Mesendoderm (in vitro differentiated cells): ENCODE results near the gene ZDHHC9.

Experiments
- DNase-seq: peaks from one replicate; pipeline ENCODE4 v3.0.0; 2013
- H2AK5ac ChIP-seq: 2 replicates; pipeline ENCODE4 v1.6.1; 2013; ENCODE audit warnings: low read length, inconsistent platforms
- H2BK120ac ChIP-seq: 2 replicates; pipeline ENCODE4 v1.6.1; 2013; ENCODE audit warnings: low read depth, mild to moderate bottlenecking, low read length, moderate library complexity, mixed read lengths
- H2BK15ac ChIP-seq: replicated peaks from 2 replicates; pipeline ENCODE4 v1.6.1; 2013; ENCODE audit warnings: low read depth, mild to moderate bottlenecking, moderate library complexity
- H2BK5ac ChIP-seq: 2 replicates; pipeline ENCODE4 v1.6.1; 2013; ENCODE audit warnings: low read length, inconsistent platforms
- H3K18ac ChIP-seq: 2 replicates; pipeline ENCODE4 v1.6.1; 2013; ENCODE audit warnings: mild to moderate bottlenecking, low read length, mixed read lengths
- H3K23ac ChIP-seq: one replicate; pipeline ENCODE4 v1.6.1; 2013; ENCODE audit warnings: low read length
- H3K27ac ChIP-seq: 2 replicates; pipeline ENCODE4 v1.5.1; 2013; ENCODE audit warnings: low read depth, mild to moderate bottlenecking, inconsistent platforms, low read length, moderate library complexity
- H3K27me3 ChIP-seq: 2 replicates; pipeline ENCODE4 v1.6.1; 2013; ENCODE audit warnings: low read length, control low read depth, mild to moderate bottlenecking, inconsistent platforms; ENCODE audit not compliant: insufficient read depth, poor library complexity
- H3K36me3 ChIP-seq: 2 replicates; pipeline ENCODE4 v1.6.1; 2013; ENCODE audit warnings: low read length, inconsistent platforms; ENCODE audit not compliant: control insufficient read depth, insufficient read depth
- H3K4ac ChIP-seq: one replicate; pipeline ENCODE4 v1.6.1; 2013; ENCODE audit warnings: low read depth, mild to moderate bottlenecking, low read length, moderate library complexity
- H3K4me1 ChIP-seq: 2 replicates; pipeline ENCODE4 v1.6.1; 2013; ENCODE audit warnings: low read depth, low read length, inconsistent platforms; ENCODE audit not compliant: control insufficient read depth
- H3K4me2 ChIP-seq: 2 replicates; pipeline ENCODE4 v1.6.1; 2013; ENCODE audit warnings: low read length
- H3K4me3 ChIP-seq: 2 replicates; pipeline ENCODE4 v1.5.1; 2013; ENCODE audit warnings: mild to moderate bottlenecking, low read length
- H3K56ac ChIP-seq: one replicate; pipeline ENCODE4 v1.6.1; 2013; ENCODE audit warnings: low read length
- H3K79me1 ChIP-seq: 2 replicates; pipeline ENCODE4 v1.6.1; 2013; ENCODE audit warnings: low read length, inconsistent platforms
- H3K79me2 ChIP-seq: 2 replicates; pipeline ENCODE4 v1.6.1; 2013; ENCODE audit warnings: mild to moderate bottlenecking, low read length; ENCODE audit not compliant: control insufficient read depth, insufficient read depth
- H3K9ac ChIP-seq: 2 replicates; pipeline ENCODE4 v1.6.1; 2013; ENCODE audit warnings: low read length, inconsistent platforms
- H4K5ac ChIP-seq: one replicate; pipeline ENCODE4 v1.6.1; 2013; ENCODE audit warnings: low read length
- H4K8ac ChIP-seq: one replicate; pipeline ENCODE4 v1.6.1; 2013; ENCODE audit warnings: low read depth, mild to moderate bottlenecking, control low read depth, low read length, moderate library complexity
- WGBS: extraction: QIAGEN DNeasy Blood & Tissue Kit; methylation state at CpG from one replicate; pipeline ENCODE4 v1.1.7; 2013; ENCODE audit warnings: low lambda C conversion rate, missing lambda C conversion rate; ENCODE audit not compliant: insufficient coverage; ENCODE audit errors: extremely low coverage; 5-methylcytosine and 5-hydroxymethylcytosine counted together

Gene ZDHHC9

DNA sequence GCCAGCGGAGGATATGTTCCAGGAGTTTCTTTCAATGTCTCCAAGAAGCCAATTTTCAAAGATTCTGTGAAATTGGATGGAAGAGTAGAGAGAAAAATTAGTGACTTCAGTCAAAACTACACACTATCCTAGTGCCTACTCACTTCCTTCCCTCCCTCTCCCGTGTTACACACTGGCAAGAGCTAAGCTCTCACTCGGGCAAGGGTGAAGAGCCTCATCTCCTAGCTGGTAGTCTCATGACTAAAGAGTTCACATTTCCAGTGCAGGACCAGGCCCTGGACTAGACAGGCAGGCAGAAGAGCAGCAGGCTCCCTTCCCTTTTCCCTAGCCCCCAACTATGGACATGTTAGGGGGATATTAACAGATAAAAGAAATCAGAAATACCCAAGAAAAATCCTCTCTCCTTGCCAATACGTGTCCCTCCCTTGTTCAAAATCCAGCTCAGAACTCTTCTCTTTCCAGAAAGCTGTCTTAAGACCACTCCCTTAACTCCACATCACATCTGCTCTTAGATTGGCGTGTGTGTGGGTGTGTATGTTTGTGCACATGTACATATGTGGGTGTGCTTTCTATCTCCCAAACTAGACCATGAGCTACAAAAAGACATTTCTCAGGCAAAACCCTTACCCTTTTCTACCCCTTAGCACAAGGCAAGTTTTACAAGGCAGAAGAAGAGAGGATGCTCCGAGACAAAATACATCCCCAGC lies 29.9 kb downstream of the ZDHHC9 start:
- H4K8ac ChIP-seq: no peak overlapping the region
- H2BK120ac ChIP-seq: no peak overlapping the region
- H3K9ac ChIP-seq: no peak overlapping the region
- no CpG with 5 or more reads among the region's 6 CpGs for WGBS
- no peaks in the 10 kb centered on the region for H3K36me3 ChIP-seq
- no peak overlapping the region for H2BK5ac ChIP-seq
- H3K79me2 ChIP-seq: no peaks in the 10 kb centered on the region
- no peak overlapping the region for H3K4me3 ChIP-seq
- H3K18ac ChIP-seq: no peak overlapping the region
- H4K5ac ChIP-seq: no peak overlapping the region
- H2AK5ac ChIP-seq: no peak overlapping the region
- no peaks in the 10 kb centered on the region for H3K4me1 ChIP-seq
- H3K27ac ChIP-seq: no peak overlapping the region
- H3K4ac ChIP-seq: no peak overlapping the region
- no peak for DNase-seq
- H3K56ac ChIP-seq: no peak overlapping the region
- no peak overlapping the region for H3K4me2 ChIP-seq
- H3K23ac ChIP-seq: no peak overlapping the region
- H2BK15ac ChIP-seq: no peak overlapping the region
- H3K79me1 ChIP-seq: no peaks in the 10 kb centered on the region
- no peaks in the 10 kb centered on the region for H3K27me3 ChIP-seq

DNA sequence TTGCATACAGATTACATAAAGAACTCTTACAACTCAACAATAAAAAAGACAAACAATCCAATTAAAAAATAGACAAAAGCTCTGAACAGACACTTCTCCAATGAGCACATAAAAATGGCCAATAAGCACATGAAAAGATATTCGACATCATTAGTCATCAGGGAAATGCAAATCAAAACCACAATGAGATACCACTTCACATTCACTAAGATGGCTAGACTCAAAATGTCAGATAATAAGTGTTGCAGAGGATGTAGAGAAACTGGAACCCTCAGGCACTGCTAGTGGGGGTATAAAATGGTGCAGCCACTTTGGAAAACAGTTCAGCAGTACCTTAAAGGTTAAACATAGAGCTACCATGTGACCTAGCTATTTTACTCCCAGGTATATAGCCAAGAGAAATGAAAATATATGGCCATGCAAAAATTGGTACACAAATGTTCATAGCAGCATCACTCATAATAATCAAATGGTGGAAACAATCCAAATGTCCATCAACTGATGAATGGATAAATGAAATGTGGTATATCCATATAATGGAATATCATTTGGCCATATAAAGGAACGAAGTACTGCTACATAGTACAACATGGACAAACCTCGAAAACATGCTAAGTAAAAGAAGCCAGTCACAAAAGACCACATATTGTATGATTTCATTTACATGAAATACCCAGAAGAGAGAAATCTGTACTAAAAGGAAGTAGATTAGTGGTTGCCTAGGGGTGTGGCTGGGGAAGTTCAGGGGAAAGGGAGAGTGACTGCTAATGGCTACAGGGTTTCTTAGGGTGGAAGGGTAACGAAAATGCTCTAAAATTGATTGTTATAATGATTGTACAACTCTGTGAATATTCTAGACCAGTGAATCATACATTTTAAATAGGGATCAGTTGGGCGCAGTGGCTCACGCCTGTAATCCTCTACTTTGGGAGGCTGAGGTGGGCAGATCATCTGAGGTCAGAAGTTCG lies 34.6 kb downstream of the ZDHHC9 start:
- H3K4me2 ChIP-seq: no peak overlapping the region
- no peak overlapping the region for H3K4me3 ChIP-seq
- no CpG with 5 or more reads among the region's 7 CpGs for WGBS
- H3K4me1 ChIP-seq: no peaks in the 10 kb centered on the region
- H3K23ac ChIP-seq: no peak overlapping the region
- H2AK5ac ChIP-seq: no peak overlapping the region
- no peak overlapping the region for H2BK5ac ChIP-seq
- no peak overlapping the region for H3K18ac ChIP-seq
- no peak overlapping the region for H3K27ac ChIP-seq
- no peak overlapping the region for H4K8ac ChIP-seq
- H3K56ac ChIP-seq: no peak overlapping the region
- H2BK120ac ChIP-seq: no peak overlapping the region
- no peak overlapping the region for H3K4ac ChIP-seq
- no peaks in the 10 kb centered on the region for H3K79me1 ChIP-seq
- no peaks in the 10 kb centered on the region for H3K27me3 ChIP-seq
- no peak overlapping the region for H2BK15ac ChIP-seq
- no peak overlapping the region for H3K9ac ChIP-seq
- no peaks in the 10 kb centered on the region for H3K79me2 ChIP-seq
- no peak for DNase-seq
- H3K36me3 ChIP-seq: no peaks in the 10 kb centered on the region
- H4K5ac ChIP-seq: no peak overlapping the region

DNA sequence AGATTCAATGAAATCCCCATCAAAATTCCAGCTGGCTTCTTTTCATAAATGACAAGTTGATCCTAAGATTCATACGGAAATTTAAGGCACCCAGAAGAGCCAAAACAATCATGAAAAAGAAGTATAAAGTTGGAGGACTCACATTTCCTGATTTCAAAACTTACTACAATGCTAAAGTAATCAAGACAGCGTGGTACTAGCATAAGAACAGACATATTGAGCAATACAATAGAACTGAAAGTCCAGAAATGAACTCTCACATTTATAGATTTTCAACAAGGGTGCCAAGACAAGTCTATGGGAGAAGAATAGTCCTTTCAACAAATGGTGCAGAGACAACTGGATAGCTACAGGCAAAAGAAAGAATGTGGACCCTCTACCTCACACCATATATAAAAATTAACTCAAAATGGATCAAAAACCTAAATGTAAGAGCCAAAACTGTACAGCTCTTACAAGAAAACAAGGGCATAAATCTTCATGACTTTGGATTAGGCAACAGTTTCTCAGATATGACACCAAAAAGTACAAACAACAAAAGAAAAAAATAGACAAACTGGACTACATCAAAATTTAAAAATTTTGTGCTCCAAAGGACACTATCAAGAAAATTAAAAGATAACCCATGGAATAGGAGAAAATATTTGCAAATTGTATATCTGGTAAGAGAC lies 35.4 kb downstream of the ZDHHC9 start:
- H3K27me3 ChIP-seq: no peaks in the 10 kb centered on the region
- no peak overlapping the region for H2BK5ac ChIP-seq
- H3K18ac ChIP-seq: no peak overlapping the region
- no peak overlapping the region for H2BK15ac ChIP-seq
- no CpG with 5 or more reads among the region's 2 CpGs for WGBS
- no peak overlapping the region for H3K4me2 ChIP-seq
- H3K36me3 ChIP-seq: no peaks in the 10 kb centered on the region
- no peak for DNase-seq
- no peaks in the 10 kb centered on the region for H3K4me1 ChIP-seq
- no peak overlapping the region for H3K4ac ChIP-seq
- H4K8ac ChIP-seq: no peak overlapping the region
- no peak overlapping the region for H2BK120ac ChIP-seq
- no peak overlapping the region for H3K56ac ChIP-seq
- H3K9ac ChIP-seq: no peak overlapping the region
- H3K23ac ChIP-seq: no peak overlapping the region
- no peak overlapping the region for H3K27ac ChIP-seq
- no peak overlapping the region for H4K5ac ChIP-seq
- no peaks in the 10 kb centered on the region for H3K79me2 ChIP-seq
- no peak overlapping the region for H2AK5ac ChIP-seq
- no peak overlapping the region for H3K4me3 ChIP-seq
- H3K79me1 ChIP-seq: no peaks in the 10 kb centered on the region

DNA sequence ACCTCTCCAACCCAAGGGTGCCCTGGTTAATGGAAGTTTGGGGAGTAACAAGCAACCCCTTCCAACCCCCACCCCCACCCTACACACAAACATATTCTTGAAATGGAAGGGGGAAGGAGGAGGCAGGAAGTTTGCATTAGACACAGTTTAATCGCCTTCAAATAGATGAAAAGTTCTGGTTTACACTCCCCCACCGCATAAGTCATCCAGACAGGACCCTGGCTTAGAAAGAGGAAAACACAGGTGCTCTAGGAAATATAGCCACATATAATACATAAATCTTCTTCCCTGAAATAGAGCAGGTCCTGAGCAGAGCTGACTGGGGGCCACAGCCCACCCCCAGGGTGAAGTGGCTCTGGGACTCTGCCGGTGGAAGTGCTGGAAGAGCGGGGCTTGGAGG lies 38.9 kb downstream of the ZDHHC9 start:
- no peak overlapping the region for H2BK120ac ChIP-seq
- no peak overlapping the region for H3K4me2 ChIP-seq
- H3K79me2 ChIP-seq: no peaks in the 10 kb centered on the region
- no peak overlapping the region for H4K8ac ChIP-seq
- no peak for DNase-seq
- H4K5ac ChIP-seq: no peak overlapping the region
- no peaks in the 10 kb centered on the region for H3K36me3 ChIP-seq
- no peak overlapping the region for H3K4ac ChIP-seq
- no CpG with 5 or more reads among the region's 4 CpGs for WGBS
- no peak overlapping the region for H2BK15ac ChIP-seq
- no peaks in the 10 kb centered on the region for H3K79me1 ChIP-seq
- H3K9ac ChIP-seq: no peak overlapping the region
- no peak overlapping the region for H3K4me3 ChIP-seq
- no peak overlapping the region for H3K23ac ChIP-seq
- H3K4me1 ChIP-seq: no peaks in the 10 kb centered on the region
- no peak overlapping the region for H3K56ac ChIP-seq
- H3K27me3 ChIP-seq: no peaks in the 10 kb centered on the region
- no peak overlapping the region for H2AK5ac ChIP-seq
- no peak overlapping the region for H3K18ac ChIP-seq
- no peak overlapping the region for H3K27ac ChIP-seq
- H2BK5ac ChIP-seq: no peak overlapping the region

DNA sequence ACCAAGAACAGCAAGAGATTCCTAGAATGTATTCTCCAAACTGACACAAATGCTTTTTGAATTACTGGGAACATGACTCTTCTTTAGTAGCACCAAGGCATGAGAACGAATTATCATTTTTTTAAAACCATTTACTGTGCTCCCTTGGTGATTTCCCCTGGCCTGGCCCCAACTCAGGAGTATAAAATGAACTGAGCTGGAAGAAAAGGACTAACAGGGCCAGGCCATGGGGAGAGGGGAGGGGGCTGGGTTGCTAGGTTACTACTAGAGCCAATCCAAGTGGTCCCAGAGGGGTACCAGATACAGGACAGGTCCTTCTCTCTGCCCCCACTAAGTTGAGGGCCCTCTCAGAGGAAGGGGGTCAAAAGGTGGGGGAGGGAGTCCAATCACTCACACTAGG lies 40.8 kb downstream of the ZDHHC9 start:
- Histone ChIP-seq H3K27me3 (no peaks in the 10 kb centered on the region), H3K18ac (no peak overlapping the region), H3K27ac (no peak overlapping the region), H3K4ac (no peak overlapping the region), H2BK120ac (no peak overlapping the region), H2BK5ac (no peak overlapping the region), H2BK15ac (no peak overlapping the region), H2AK5ac (no peak overlapping the region), H3K79me1 (no peaks in the 10 kb centered on the region), H3K56ac (no peak overlapping the region), H3K36me3 (no peaks in the 10 kb centered on the region), H3K4me1 (no peaks in the 10 kb centered on the region), H3K4me2 (no peak overlapping the region), H3K79me2 (no peaks in the 10 kb centered on the region), H3K4me3 (no peak overlapping the region), H4K5ac (no peak overlapping the region), H4K8ac (no peak overlapping the region), H3K23ac (no peak overlapping the region), H3K9ac (no peak overlapping the region)
- DNase-seq: no peak
- WGBS: no CpG with 5 or more reads among the region's 1 CpG
